Neural progenitor cell (in vitro differentiated cells): ENCODE measurements around the gene CCNY. TPM values are rescaled to one million over a fixed set of nuclear protein-coding genes. Genes with fewer than 3 reads are reported as not detected.

ENCODE experiments used
- DNase-seq: peaks from one replicate; pipeline ENCODE4 v3.0.0-alpha.2; 2016; ENCODE audit warnings: low spot score
- H2AFZ ChIP-seq: fragments of 200-600 bp; sonication (generic); replicated peaks from 2 replicates; pipeline ENCODE4 v1.6.1; 2016; ENCODE audit warnings: antibody characterized with exemption
- H3F3A ChIP-seq: fragments of 200-600 bp; sonication (generic); 2 replicates; pipeline ENCODE4 v1.6.1; 2016; ENCODE audit warnings: antibody characterized with exemption, low read depth
- H3K27ac ChIP-seq: fragments of 200-600 bp; sonication (generic); 2 replicates; pipeline ENCODE4 v1.5.1; 2016; ENCODE audit warnings: mild to moderate bottlenecking
- H3K27me3 ChIP-seq: fragments of 200-600 bp; sonication (generic); 2 replicates; pipeline ENCODE4 v1.6.1; 2016; ENCODE audit warnings: mild to moderate bottlenecking, moderate library complexity
- H3K36me3 ChIP-seq: fragments of 200-600 bp; sonication (generic); 2 replicates; pipeline ENCODE4 v1.5.1; 2016
- H3K4me1 ChIP-seq: fragments of 200-600 bp; sonication (generic); 2 replicates; pipeline ENCODE4 v1.6.1; 2016; ENCODE audit warnings: mixed run types
- H3K4me2 ChIP-seq: fragments of 200-600 bp; sonication (generic); 2 replicates; pipeline ENCODE4 v1.6.1; 2016
- H3K4me3 ChIP-seq: fragments of 200-600 bp; sonication (generic); 2 replicates; pipeline ENCODE4 v1.5.1; 2016
- H3K79me2 ChIP-seq: fragments of 200-600 bp; sonication (generic); 2 replicates; pipeline ENCODE4 v1.6.1; 2016; ENCODE audit warnings: low read depth
- H3K9ac ChIP-seq: fragments of 200-600 bp; sonication (generic); 2 replicates; pipeline ENCODE4 v1.6.1; 2016
- H3K9me3 ChIP-seq: fragments of 200-600 bp; sonication (generic); 2 replicates; pipeline ENCODE4 v1.5.1; 2016; ENCODE audit warnings: low read depth
- H4K20me1 ChIP-seq: fragments of 200-600 bp; sonication (generic); 2 replicates; pipeline ENCODE4 v1.6.1; 2016; ENCODE audit warnings: low read depth
- H3K27ac Mint-ChIP-seq: 3 replicates; pipeline ENCODE4 v1.8.0; 2021; ENCODE audit warnings: mixed read lengths
- H3K27me3 Mint-ChIP-seq: 2 replicates; pipeline ENCODE4 v1.8.0; 2022; ENCODE audit warnings: low read depth, mild to moderate bottlenecking, inconsistent platforms, moderate library complexity, mixed read lengths; ENCODE audit not compliant: insufficient read depth
- H3K36me3 Mint-ChIP-seq: 3 replicates; pipeline ENCODE4 v1.8.0; 2021; ENCODE audit warnings: mixed read lengths
- H3K4me1 Mint-ChIP-seq: 3 replicates; pipeline ENCODE4 v1.8.0; 2021; ENCODE audit warnings: mixed read lengths
- H3K4me3 Mint-ChIP-seq: 3 replicates; pipeline ENCODE4 v1.8.0; 2021; ENCODE audit warnings: mild to moderate bottlenecking, moderate library complexity, mixed read lengths
- H3K9me3 Mint-ChIP-seq: 3 replicates; pipeline ENCODE4 v1.8.0; 2020; ENCODE audit warnings: mixed read lengths
- CTCF ChIP-seq: fragments of 200-600 bp; sonication (generic); IDR thresholded peaks from 2 replicates; pipeline ENCODE4 v1.5.1; 2017; ENCODE audit warnings: antibody characterized with exemption, mild to moderate bottlenecking
- EZH2 ChIP-seq: fragments of 200-600 bp; sonication (generic); IDR thresholded peaks from 2 replicates; pipeline ENCODE4 v1.6.1; 2017; ENCODE audit warnings: antibody characterized with exemption, mild to moderate bottlenecking, moderate library complexity
- EZH2phosphoT487 ChIP-seq: fragments of 200-600 bp; sonication (generic); IDR thresholded peaks from 2 replicates; pipeline ENCODE4 v1.6.1; 2017; ENCODE audit warnings: antibody characterized with exemption
- total RNA-seq: library from RNA; depleted of rRNA; stranded (reverse); fragments of >200 nt; gene quantifications from 2 replicates; pipeline ENCODE4 v1.2.3, GENCODE V29; 2015; ENCODE audit warnings: low replicate concordance

Gene CCNY
- total RNA-seq, 1 donor from 2014 or later: 46.7 TPM

GRCh38 chr10:35607475-35608327, 271.4 kb downstream of the CCNY start:
- Histone ChIP-seq H3K9me3 (no peaks in the 10 kb centered on the region), H3K4me3 (no peak overlapping the region), H3K4me2 (no peak overlapping the region), H3K4me1 (no peaks in the 10 kb centered on the region), H3F3A (no peaks in the 10 kb centered on the region), H3K36me3 (no peaks in the 10 kb centered on the region), H3K9ac (no peak overlapping the region), H3K27me3 (no peaks in the 10 kb centered on the region), H4K20me1 (no peaks in the 10 kb centered on the region), H2AFZ (no peak overlapping the region), H3K79me2 (no peaks in the 10 kb centered on the region), H3K27ac (no peak overlapping the region)
- H3K4me1 Mint-ChIP-seq: peaks cover 23% of the 10 kb centered on the region
- H3K27me3 Mint-ChIP-seq: peaks cover 14% of the 10 kb centered on the region
- peaks cover 14% of the 10 kb centered on the region for H3K9me3 Mint-ChIP-seq
- no peak for TF ChIP-seq EZH2phosphoT487
- TF ChIP-seq CTCF: no peak
- TF ChIP-seq EZH2: no peak
- peak overlapping the region; percentile 29 for H3K27ac Mint-ChIP-seq
- H3K4me3 Mint-ChIP-seq: no peak overlapping the region
- no peaks in the 10 kb centered on the region for H3K36me3 Mint-ChIP-seq
- no peak for DNase-seq

GRCh38 chr10:35608328-35608672, 272.0 kb downstream of the CCNY start:
- no peak overlapping the region for H3K4me3 ChIP-seq
- no peaks in the 10 kb centered on the region for H3K79me2 ChIP-seq
- H3K4me1 ChIP-seq: no peaks in the 10 kb centered on the region
- H3K27me3 Mint-ChIP-seq: peaks cover 14% of the 10 kb centered on the region
- no peak overlapping the region for H3K9ac ChIP-seq
- H3K4me1 Mint-ChIP-seq: peaks cover 26% of the 10 kb centered on the region
- H3K27ac Mint-ChIP-seq: no peak overlapping the region
- H4K20me1 ChIP-seq: no peaks in the 10 kb centered on the region
- no peaks in the 10 kb centered on the region for H3F3A ChIP-seq
- no peaks in the 10 kb centered on the region for H3K36me3 ChIP-seq
- H3K27me3 ChIP-seq: no peaks in the 10 kb centered on the region
- no peak for TF ChIP-seq EZH2
- no peak for TF ChIP-seq CTCF
- TF ChIP-seq EZH2phosphoT487: no peak
- peaks cover 14% of the 10 kb centered on the region for H3K9me3 Mint-ChIP-seq
- H3K36me3 Mint-ChIP-seq: no peaks in the 10 kb centered on the region
- H3K4me3 Mint-ChIP-seq: no peak overlapping the region
- H3K9me3 ChIP-seq: no peaks in the 10 kb centered on the region
- no peak for DNase-seq
- H3K27ac ChIP-seq: no peak overlapping the region
- H3K4me2 ChIP-seq: no peak overlapping the region
- no peak overlapping the region for H2AFZ ChIP-seq

- H3K4me1 ChIP-seq: no peaks in the 10 kb centered on the region
- no peak overlapping the region for H3K9ac ChIP-seq
- H3K9me3 ChIP-seq: no peaks in the 10 kb centered on the region
- no peak overlapping the region for H3K27ac ChIP-seq
- Mint-ChIP-seq H3K4me3 (no peak overlapping the region), H3K4me1 (peaks cover 22% of the 10 kb centered on the region), H3K9me3 (peaks cover 14% of the 10 kb centered on the region), H3K27me3 (peaks cover 11% of the 10 kb centered on the region), H3K27ac (peak overlapping the region; percentile 74), H3K36me3 (no peaks in the 10 kb centered on the region)
- H3K36me3 ChIP-seq: no peaks in the 10 kb centered on the region
- no peaks in the 10 kb centered on the region for H3K79me2 ChIP-seq
- H3K4me2 ChIP-seq: no peak overlapping the region
- H2AFZ ChIP-seq: no peak overlapping the region
- H3K4me3 ChIP-seq: no peak overlapping the region
- TF ChIP-seq EZH2 (no peak), CTCF (peak; percentile 34), EZH2phosphoT487 (no peak)
- H3K27me3 ChIP-seq: no peaks in the 10 kb centered on the region
- DNase-seq: peak; percentile 22
- H3F3A ChIP-seq: no peaks in the 10 kb centered on the region
- no peaks in the 10 kb centered on the region for H4K20me1 ChIP-seq
Measured at GRCh38 chr10:35611750-35612149, 275.4 kb downstream of the CCNY start.
